H1 (cell line): Measurements from ENCODE around the gene ZFP91.

ENCODE experiments used
- EP300 ChIP-seq, 2 experiments: IDR thresholded peaks; 1 replicate in 1 of 2; 2 replicates in 1 of 2; pipeline ENCODE4 v1.6.1; 2011 to 2012; ENCODE audit warnings: low read depth in 2 of 2, low read length in 2 of 2, mild to moderate bottlenecking in 2 of 2, borderline replicate concordance in 1 of 2, inconsistent platforms in 1 of 2, moderate library complexity in 1 of 2
- GTF2F1 ChIP-seq: IDR thresholded peaks from 2 replicates; pipeline ENCODE4 v1.6.1; 2012; ENCODE audit warnings: low read depth, low read length, improper control_type of control experiment, borderline replicate concordance
- NRF1 ChIP-seq: IDR thresholded peaks from 2 replicates; pipeline ENCODE4 v1.6.1; 2011; ENCODE audit warnings: mild to moderate bottlenecking, low read depth, low read length, improper control_type of control experiment
- POLR2A ChIP-seq, 2 experiments: IDR thresholded peaks; 1 replicate in 1 of 2; 2 replicates in 1 of 2; pipeline ENCODE4 v1.6.1; 2011; ENCODE audit warnings: low read depth in 2 of 2, low read length in 2 of 2, mild to moderate bottlenecking in 2 of 2; ENCODE audit errors: control extremely low read depth in 1 of 2
- RBBP5 ChIP-seq: IDR thresholded peaks from 2 replicates; pipeline ENCODE4 v1.7.1; 2012; ENCODE audit warnings: low read depth, mild to moderate bottlenecking, inconsistent platforms, low read length, moderate library complexity, borderline replicate concordance
- TAF1 ChIP-seq: IDR thresholded peaks from 2 replicates; pipeline ENCODE4 v1.6.1; 2011; ENCODE audit warnings: mild to moderate bottlenecking, low read depth, low read length
- TF ChIP-seq, protein P1 (sequence below), 3 experiments: IDR thresholded peaks; 1 replicate in 2 of 3; 2 replicates in 1 of 3; pipeline versions ENCODE4 v1.5.1 to v1.6.1; 2011; ENCODE audit warnings: low read length in 3 of 3, mild to moderate bottlenecking in 3 of 3, inconsistent platforms in 2 of 3, low read depth in 1 of 3, moderate library complexity in 1 of 3; ENCODE audit not compliant: insufficient read depth in 1 of 3; ENCODE audit errors: control extremely low read depth in 1 of 3

DNA sequence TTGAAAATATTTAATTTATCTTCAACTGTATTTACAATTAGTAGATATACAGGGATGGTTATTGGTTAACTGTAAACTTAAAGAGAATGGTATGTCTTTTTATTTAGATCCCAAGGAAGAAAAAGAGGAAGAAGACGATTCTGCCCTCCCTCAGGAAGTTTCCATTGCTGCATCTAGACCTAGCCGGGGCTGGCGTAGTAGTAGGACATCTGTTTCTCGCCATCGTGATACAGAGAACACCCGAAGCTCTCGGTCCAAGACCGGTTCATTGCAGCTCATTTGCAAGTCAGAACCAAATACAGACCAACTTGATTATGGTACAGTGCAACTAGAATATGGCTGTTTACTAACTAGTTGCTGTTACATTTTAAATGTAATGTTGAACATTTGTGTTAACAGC is 30.9 kb downstream of the ZFP91 start:
- TF ChIP-seq EP300 (IDR thresholded peaks at IDR 0.05; ENCODE audit: borderline replicate concordance in 1 of 2, low read depth in 2 of 2, low read length in 2 of 2) (no peak), NRF1 (no peak), POLR2A (IDR thresholded peaks at IDR 0.05; ENCODE audit: control extremely low read depth in 1 of 2, low read depth in 2 of 2, low read length in 2 of 2) (no peak), RBBP5 (no peak), TAF1 (no peak), GTF2F1 (no peak)
- TF ChIP-seq, protein P1, sequence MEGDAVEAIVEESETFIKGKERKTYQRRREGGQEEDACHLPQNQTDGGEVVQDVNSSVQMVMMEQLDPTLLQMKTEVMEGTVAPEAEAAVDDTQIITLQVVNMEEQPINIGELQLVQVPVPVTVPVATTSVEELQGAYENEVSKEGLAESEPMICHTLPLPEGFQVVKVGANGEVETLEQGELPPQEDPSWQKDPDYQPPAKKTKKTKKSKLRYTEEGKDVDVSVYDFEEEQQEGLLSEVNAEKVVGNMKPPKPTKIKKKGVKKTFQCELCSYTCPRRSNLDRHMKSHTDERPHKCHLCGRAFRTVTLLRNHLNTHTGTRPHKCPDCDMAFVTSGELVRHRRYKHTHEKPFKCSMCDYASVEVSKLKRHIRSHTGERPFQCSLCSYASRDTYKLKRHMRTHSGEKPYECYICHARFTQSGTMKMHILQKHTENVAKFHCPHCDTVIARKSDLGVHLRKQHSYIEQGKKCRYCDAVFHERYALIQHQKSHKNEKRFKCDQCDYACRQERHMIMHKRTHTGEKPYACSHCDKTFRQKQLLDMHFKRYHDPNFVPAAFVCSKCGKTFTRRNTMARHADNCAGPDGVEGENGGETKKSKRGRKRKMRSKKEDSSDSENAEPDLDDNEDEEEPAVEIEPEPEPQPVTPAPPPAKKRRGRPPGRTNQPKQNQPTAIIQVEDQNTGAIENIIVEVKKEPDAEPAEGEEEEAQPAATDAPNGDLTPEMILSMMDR (IDR thresholded peaks at IDR 0.05; ENCODE audit: control extremely low read depth in 1 of 3, insufficient read depth in 1 of 3, low read depth in 1 of 3, low read length in 3 of 3): no peak
